H1 (cell line): Measurements from ENCODE around the gene PRKCZ. TPM values are rescaled to one million over a fixed set of nuclear protein-coding genes. Genes with fewer than 3 reads are reported as not detected.

Experiments
- CTCF ChIA-PET: fragments of 300-600 bp; sonication (Branson Sonifier 250); formaldehyde crosslinking; loops from one replicate; lab custom pipeline; 2021; ENCODE audit not compliant: partially characterized antibody; lab: Charles Lee
- POLR2A ChIA-PET: fragments of 300-600 bp; sonication (Branson Sonifier 250); formaldehyde crosslinking; loops from one replicate; lab custom pipeline; 2021; ENCODE audit warnings: inconsistent platforms; ENCODE audit not compliant: partially characterized antibody; lab: Charles Lee
- DNase-seq, 2 experiments: peaks; one replicate each; pipeline versions ENCODE4 v3.0.0 to v3.0.0-alpha.2; 2010 to 2022; ENCODE audit warnings: low spot score in 2 of 2, low read depth in 1 of 2, mixed read lengths in 1 of 2
- FAIRE-seq: peaks from 2 replicates; lab custom pipeline; 2011; peaks lifted over from hg19 to GRCh38; lab: Jason Lieb, UNC
- H2AFZ ChIP-seq: 2 replicates; pipeline ENCODE4 v1.8.1; 2012; ENCODE audit warnings: low read length, inconsistent platforms
- H2AK5ac ChIP-seq: 2 replicates; pipeline ENCODE4 v1.6.1; 2013; ENCODE audit warnings: low read depth, low read length
- H2BK120ac ChIP-seq: replicated peaks from 2 replicates; pipeline ENCODE3; 2013; ENCODE audit warnings: low read depth, low read length, inconsistent platforms
- H2BK12ac ChIP-seq: 2 replicates; pipeline ENCODE4 v1.6.1; 2013; ENCODE audit warnings: low read depth, low read length
- H2BK15ac ChIP-seq: 2 replicates; pipeline ENCODE4 v1.6.1; 2013; ENCODE audit warnings: low read length
- H2BK20ac ChIP-seq: 2 replicates; pipeline ENCODE4 v1.6.1; 2013; ENCODE audit warnings: low read length
- H2BK5ac ChIP-seq: 2 replicates; pipeline ENCODE4 v1.6.1; 2013; ENCODE audit warnings: low read depth, low read length
- H3K14ac ChIP-seq: 2 replicates; pipeline ENCODE4 v1.6.1; 2013; ENCODE audit warnings: inconsistent platforms; ENCODE audit not compliant: insufficient read length
- H3K18ac ChIP-seq: 2 replicates; pipeline ENCODE4 v1.6.1; 2013; ENCODE audit warnings: low read length; ENCODE audit errors: extremely low read depth
- H3K23ac ChIP-seq: 2 replicates; pipeline ENCODE4 v1.6.1; 2013; ENCODE audit warnings: inconsistent platforms; ENCODE audit not compliant: insufficient read length
- H3K23me2 ChIP-seq: 2 replicates; pipeline ENCODE4 v1.6.1; 2013; ENCODE audit warnings: low read depth, low read length
- H3K27ac ChIP-seq: 2 replicates; pipeline ENCODE4 v1.6.1; 2011; ENCODE audit warnings: low read depth, low read length, inconsistent platforms
- H3K27me3 ChIP-seq, 4 experiments: replicated peaks in 1 of 4; 1 replicate in 1 of 4; 2 replicates in 3 of 4; pipeline versions ENCODE4 v1.6.1 to v1.8.1; 2011 to 2013; ENCODE audit warnings: low read length in 3 of 4, mild to moderate bottlenecking in 3 of 4, inconsistent platforms in 2 of 4, mixed read lengths in 2 of 4, moderate library complexity in 1 of 4; ENCODE audit not compliant: control insufficient read depth in 3 of 4, insufficient read depth in 3 of 4; ENCODE audit errors: extremely low read depth in 1 of 4
- H3K36me3 ChIP-seq, 4 experiments: 2 replicates each; pipeline versions ENCODE4 v1.6.1 to v1.8.1; 2011 to 2013; ENCODE audit warnings: mild to moderate bottlenecking in 4 of 4, low read length in 3 of 4, moderate library complexity in 2 of 4, control low read depth in 1 of 4, inconsistent platforms in 1 of 4; ENCODE audit not compliant: insufficient read depth in 4 of 4, control insufficient read depth in 2 of 4
- H3K4ac ChIP-seq: replicated peaks from 2 replicates; pipeline ENCODE3; 2013; ENCODE audit warnings: low read length, low read depth, mixed read lengths, inconsistent platforms; ENCODE audit not compliant: insufficient read length
- H3K4me1 ChIP-seq, 4 experiments: replicated peaks in 1 of 4; 1 replicate in 1 of 4; 2 replicates in 3 of 4; pipeline versions ENCODE4 v1.6.1 to v1.8.1; 2011 to 2013; ENCODE audit warnings: low read length in 3 of 4, inconsistent platforms in 2 of 4, mixed read lengths in 1 of 4; ENCODE audit not compliant: insufficient read depth in 4 of 4, control insufficient read depth in 3 of 4
- H3K4me2 ChIP-seq, 2 experiments: 2 replicates each; pipeline versions ENCODE4 v1.6.1 to v1.8.1; 2011 to 2013; ENCODE audit warnings: low read depth in 2 of 2, low read length in 2 of 2, control low read depth in 1 of 2, inconsistent platforms in 1 of 2, mild to moderate bottlenecking in 1 of 2; ENCODE audit not compliant: insufficient read depth in 1 of 2
- H3K4me3 ChIP-seq, 4 experiments: fragments of 200-600, 300-600 bp in 1 of 4; sonication (generic), shearing (Covaris generic), sonication (Bioruptor Twin) in 1 of 4; 2 replicates each; pipeline versions ENCODE4 v1.5.1 to v1.8.1; 2011 to 2016; ENCODE audit warnings: low read length in 4 of 4, low read depth in 3 of 4, control low read depth in 2 of 4, inconsistent platforms in 2 of 4, mild to moderate bottlenecking in 2 of 4, mixed read lengths in 1 of 4, moderate library complexity in 1 of 4; ENCODE audit not compliant: insufficient read depth in 2 of 4; ENCODE audit errors: extremely low read depth in 1 of 4
- H3K56ac ChIP-seq: replicated peaks from 2 replicates; pipeline ENCODE3; 2013; ENCODE audit warnings: low read depth, mild to moderate bottlenecking, mixed read lengths, low read length, inconsistent platforms; ENCODE audit not compliant: insufficient read length
- H3K79me1 ChIP-seq: 2 replicates; pipeline ENCODE4 v1.6.1; 2013; ENCODE audit warnings: low read depth, low read length, control low read depth
- H3K79me2 ChIP-seq, 2 experiments: 2 replicates each; pipeline versions ENCODE4 v1.6.1 to v1.8.1; 2012 to 2013; ENCODE audit warnings: low read length in 2 of 2, mild to moderate bottlenecking in 2 of 2, inconsistent platforms in 1 of 2; ENCODE audit not compliant: insufficient read depth in 2 of 2, control insufficient read depth in 1 of 2
- H3K9ac ChIP-seq, 4 experiments: replicated peaks in 1 of 4; 1 replicate in 1 of 4; 2 replicates in 3 of 4; pipeline versions ENCODE4 v1.6.1 to v1.8.1; 2011 to 2013; ENCODE audit warnings: low read depth in 3 of 4, low read length in 3 of 4, control low read depth in 2 of 4, mild to moderate bottlenecking in 2 of 4, moderate library complexity in 2 of 4, inconsistent platforms in 1 of 4; ENCODE audit errors: extremely low read depth in 1 of 4
- H3K9me3 ChIP-seq, 2 experiments: 2 replicates each; pipeline versions ENCODE4 v1.6.1 to v1.8.1; 2012 to 2013; ENCODE audit warnings: mild to moderate bottlenecking in 2 of 2, moderate library complexity in 2 of 2, control low read depth in 1 of 2, inconsistent platforms in 1 of 2, low read depth in 1 of 2, low read length in 1 of 2, mixed read lengths in 1 of 2; ENCODE audit not compliant: insufficient read depth in 2 of 2
- H4K20me1 ChIP-seq, 2 experiments: replicated peaks in 1 of 2; 2 replicates each; pipeline versions ENCODE3 to v1.8.1; 2011 to 2013; ENCODE audit warnings: inconsistent platforms in 2 of 2, low read length in 2 of 2, mild to moderate bottlenecking in 1 of 2; ENCODE audit not compliant: insufficient read depth in 2 of 2, control insufficient read depth in 1 of 2
- H4K5ac ChIP-seq: 2 replicates; pipeline ENCODE4 v1.6.1; 2013; ENCODE audit warnings: low read length, low read depth, mixed read lengths, inconsistent platforms; ENCODE audit not compliant: insufficient read length
- H4K8ac ChIP-seq: 2 replicates; pipeline ENCODE4 v1.8.0; 2013; ENCODE audit warnings: mild to moderate bottlenecking, moderate library complexity, low read length, inconsistent platforms; ENCODE audit not compliant: insufficient read depth; ENCODE audit errors: extremely low read depth
- H4K91ac ChIP-seq: replicated peaks from 2 replicates; pipeline ENCODE3; 2013; ENCODE audit warnings: low read length, mixed read lengths, inconsistent platforms; ENCODE audit not compliant: insufficient read length
- ASH2L ChIP-seq: fragments of 200-600, 300-600 bp; sonication (generic); IDR thresholded peaks from one replicate; pipeline ENCODE4 v1.7.1; 2017; ENCODE audit warnings: low read length
- ATF3 ChIP-seq: IDR thresholded peaks from 2 replicates; pipeline ENCODE4 v1.6.1; 2011; ENCODE audit warnings: low read depth, mild to moderate bottlenecking, low read length; ENCODE audit not compliant: insufficient read depth
- EZH2 ChIP-seq: fragments of 200-600 bp; sonication (generic); IDR thresholded peaks from 2 replicates; pipeline ENCODE4 v1.7.1; 2012; ENCODE audit warnings: low read depth, mild to moderate bottlenecking, moderate library complexity, low read length, inconsistent platforms; ENCODE audit not compliant: severe bottlenecking
- KDM1A ChIP-seq: fragments of 200-600, 300-600 bp; sonication (generic); IDR thresholded peaks from 2 replicates; pipeline ENCODE4 v1.7.1; 2016; ENCODE audit warnings: mild to moderate bottlenecking, low read length, borderline replicate concordance
- KDM4A ChIP-seq: IDR thresholded peaks from one replicate; pipeline ENCODE4 v1.7.1; 2012; ENCODE audit warnings: low read depth, mild to moderate bottlenecking, moderate library complexity, low read length, inconsistent platforms; ENCODE audit not compliant: severe bottlenecking
- POU5F1 ChIP-seq: IDR thresholded peaks from 2 replicates; pipeline ENCODE4 v1.6.1; 2011; ENCODE audit warnings: low read depth, mild to moderate bottlenecking, low read length, moderate library complexity
- RAD21 ChIP-seq, 2 experiments: IDR thresholded peaks in 1 of 2; conservative IDR thresholded peaks in 1 of 2; 2 replicates each; pipeline ENCODE4 v1.6.1; 2011; ENCODE audit warnings: low read depth in 2 of 2, low read length in 2 of 2, improper control_type of control experiment in 1 of 2, inconsistent platforms in 1 of 2, mild to moderate bottlenecking in 1 of 2, moderate library complexity in 1 of 2
- RBBP5 ChIP-seq: IDR thresholded peaks from 2 replicates; pipeline ENCODE4 v1.7.1; 2012; ENCODE audit warnings: low read depth, mild to moderate bottlenecking, inconsistent platforms, low read length, moderate library complexity, borderline replicate concordance
- RFX5 ChIP-seq: IDR thresholded peaks from 2 replicates; pipeline ENCODE4 v1.6.1; 2011; ENCODE audit warnings: low read depth, low read length, improper control_type of control experiment, borderline replicate concordance
- TAF1 ChIP-seq: IDR thresholded peaks from 2 replicates; pipeline ENCODE4 v1.6.1; 2011; ENCODE audit warnings: mild to moderate bottlenecking, low read depth, low read length
- TAF7 ChIP-seq: optimal IDR thresholded peaks from 2 replicates; pipeline ENCODE3; 2011; ENCODE audit warnings: low read depth, mild to moderate bottlenecking, inconsistent platforms, low read length, moderate library complexity, borderline replicate concordance
- TEAD4 ChIP-seq: IDR thresholded peaks from 2 replicates; pipeline ENCODE4 v1.6.1; 2012; ENCODE audit warnings: low read depth, low read length, inconsistent platforms, mixed read lengths
- WGBS, 2 experiments: shearing (Covaris generic) in 1 of 2; methylation state at CpG; one replicate each; pipeline versions ENCODE4 v1.1.6 to v1.1.7; 2013 to 2015; ENCODE audit warnings: low lambda C conversion rate in 2 of 2, mixed read lengths in 2 of 2, inconsistent platforms in 1 of 2, low coverage in 1 of 2, missing lambda C conversion rate in 1 of 2; ENCODE audit not compliant: insufficient replicate concordance in 2 of 2, insufficient coverage in 1 of 2, insufficient read length in 1 of 2; ENCODE audit errors: extremely low coverage in 1 of 2, missing lambda C conversion rate in 1 of 2; 5-methylcytosine and 5-hydroxymethylcytosine counted together
- polyA plus RNA-seq, 7 experiments: library from polyadenylated mRNA; depleted of rRNA in 3 of 7; stranded (reverse) in 5 of 7; unstranded in 2 of 7; fragments of >200 nt in 5 of 7; fragments of 200-250 nt in 2 of 7; gene quantifications; 1 replicate in 5 of 7; 2 replicates in 1 of 7; 4 replicates in 1 of 7; pipeline versions ENCODE4 v1.2.1 to v1.2.3, GENCODE V29; 2011 to 2013; ENCODE audit warnings: missing spikeins in 2 of 7, mixed read lengths in 2 of 7
- total RNA-seq: library from RNA; stranded (reverse); fragmentation: NEBNext Ultra II Directional; extraction: Animal tissue kit (Norgen Biotek cat#: 25700); gene quantifications from 2 replicates; pipeline ENCODE4 v1.2.1, GENCODE V29; 2021

Gene PRKCZ
- total and polyA plus RNA-seq, 2 of the 8 experiments (the other 6 are each of a cell fraction or from before 2014, with no cell fraction given): 37.4 to 45.1 TPM

- POLR2A ChIA-PET: no interaction called here
- H4K8ac ChIP-seq: no peak overlapping the region
- H2AK5ac ChIP-seq: no peak overlapping the region
- H3K9ac ChIP-seq: no peak overlapping the region
- no peak overlapping the region for H3K4me3 ChIP-seq
- peaks cover 16% of the 10 kb centered on the region for H3K79me1 ChIP-seq
- no peak overlapping the region for H3K56ac ChIP-seq
- CTCF ChIA-PET: interaction anchor here (0.6 to 2.4 kb wide), 10 partner anchors 9 to 84 kb away, joined by 3 to 18 read pairs (median 4); no protein-coding TSS in a partner anchor
- H2BK5ac ChIP-seq: no peak overlapping the region
- H4K20me1 ChIP-seq: peaks cover 0 to 18% of the 10 kb centered on the region in 2 experiments
- no peak for FAIRE-seq
- no peak overlapping the region for H3K23ac ChIP-seq
- H3K4me1 ChIP-seq: peaks cover 0 to 12% (median 7%) of the 10 kb centered on the region in 4 experiments; a peak in 4 of 7 replicates
- WGBS, 2 experiments: 94% methylated on average over 21 of the region's 22 CpGs; no CpG with 5 or more reads in 1 of the 2 experiments
- no peaks in the 10 kb centered on the region; a peak in 1 of 4 replicates for H3K79me2 ChIP-seq
- no peak overlapping the region for H3K14ac ChIP-seq
- H2BK12ac ChIP-seq: no peak overlapping the region
- DNase-seq: no peak
- no peak overlapping the region for H3K4me2 ChIP-seq
- H2BK20ac ChIP-seq: no peak overlapping the region
- H2AFZ ChIP-seq: no peak overlapping the region
- no peak overlapping the region for H2BK120ac ChIP-seq
- no peak overlapping the region for H3K4ac ChIP-seq
- no peak overlapping the region for H4K91ac ChIP-seq
- H4K5ac ChIP-seq: no peak overlapping the region
- H3K18ac ChIP-seq: no peak overlapping the region
- no peak overlapping the region for H3K27ac ChIP-seq
- H3K27me3 ChIP-seq: no peaks in the 10 kb centered on the region
- no peaks in the 10 kb centered on the region for H3K23me2 ChIP-seq
- no peaks in the 10 kb centered on the region for H3K9me3 ChIP-seq
- no peaks in the 10 kb centered on the region for H3K36me3 ChIP-seq
- no peak overlapping the region for H2BK15ac ChIP-seq
- TF ChIP-seq EZH2: no peak
- TF ChIP-seq RFX5: no peak
- TF ChIP-seq TAF7: no peak
- no peak for TF ChIP-seq POU5F1
- TF ChIP-seq ATF3: no peak
- TF ChIP-seq RAD21 (IDR thresholded peaks at IDR 0.05 in 1 of 2, conservative IDR thresholded peaks at IDR 0.05 in 1 of 2; ENCODE audit: low read depth in 2 of 2, low read length in 2 of 2): no peak
- TF ChIP-seq ASH2L: no peak
- no peak for TF ChIP-seq RBBP5
- TF ChIP-seq KDM4A: no peak
- TF ChIP-seq TEAD4: no peak
- TF ChIP-seq TAF1: no peak
- no peak for TF ChIP-seq KDM1A
Measured at GRCh38 chr1:2090216-2090890, 40.1 kb downstream of the PRKCZ start.
